Prostate gland (tissue), 2 donors: ENCODE measurements around the gene SCMH1.

Experiments
- POLR2A ChIP-seq: fragments of 450-650 bp; IDR thresholded peaks from one replicate; pipeline ENCODE4 v1.6.1; 2016; ENCODE audit warnings: antibody characterized with exemption, mild to moderate bottlenecking
- POLR2AphosphoS5 ChIP-seq: sonication (generic); formaldehyde crosslinking; IDR thresholded peaks from one replicate; pipeline ENCODE4 v1.6.1; 2017; ENCODE audit warnings: antibody characterized with exemption
- TF ChIP-seq, protein P1 (sequence below), 4 experiments: fragments of 200-600 bp in 2 of 4; fragments of 450-650 bp in 2 of 4; sonication (generic) in 2 of 4; IDR thresholded peaks; 1 replicate in 3 of 4; 2 replicates in 1 of 4; pipeline ENCODE4 v1.5.1; 2016 to 2019; ENCODE audit warnings: antibody characterized with exemption in 4 of 4, mild to moderate bottlenecking in 2 of 4, moderate library complexity in 2 of 4

DNA sequence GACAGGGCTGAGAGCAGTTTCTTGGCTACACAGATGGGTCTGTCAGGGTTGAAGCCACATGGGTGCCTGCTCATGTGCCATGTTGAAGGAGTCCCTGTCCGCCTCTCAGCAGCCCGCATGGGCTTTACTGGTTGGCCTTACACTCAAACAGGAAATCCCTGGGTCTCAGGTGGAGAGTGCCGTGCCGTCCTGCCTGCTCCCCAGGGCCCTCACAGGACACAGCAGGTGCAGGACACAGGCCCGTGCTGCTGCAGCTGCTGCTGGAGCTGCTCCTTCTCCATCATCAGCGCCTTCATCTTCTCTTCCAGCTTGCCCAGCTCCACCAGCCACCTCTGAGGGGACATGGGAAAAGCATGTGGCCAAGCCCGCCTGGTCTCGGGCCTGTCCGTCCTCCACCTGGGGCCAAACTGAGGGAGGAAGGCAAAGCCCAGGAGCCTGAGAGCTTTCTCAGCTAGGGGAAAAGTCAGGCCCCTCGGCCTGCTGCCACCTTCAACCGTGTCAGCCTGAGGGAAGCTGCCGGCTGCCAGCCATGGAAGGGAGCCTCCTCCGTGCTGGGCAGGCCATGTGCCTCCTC lies 226.1 kb downstream of the SCMH1 start:
- TF ChIP-seq POLR2A (no peak), POLR2AphosphoS5 (no peak)
- TF ChIP-seq, protein P1, sequence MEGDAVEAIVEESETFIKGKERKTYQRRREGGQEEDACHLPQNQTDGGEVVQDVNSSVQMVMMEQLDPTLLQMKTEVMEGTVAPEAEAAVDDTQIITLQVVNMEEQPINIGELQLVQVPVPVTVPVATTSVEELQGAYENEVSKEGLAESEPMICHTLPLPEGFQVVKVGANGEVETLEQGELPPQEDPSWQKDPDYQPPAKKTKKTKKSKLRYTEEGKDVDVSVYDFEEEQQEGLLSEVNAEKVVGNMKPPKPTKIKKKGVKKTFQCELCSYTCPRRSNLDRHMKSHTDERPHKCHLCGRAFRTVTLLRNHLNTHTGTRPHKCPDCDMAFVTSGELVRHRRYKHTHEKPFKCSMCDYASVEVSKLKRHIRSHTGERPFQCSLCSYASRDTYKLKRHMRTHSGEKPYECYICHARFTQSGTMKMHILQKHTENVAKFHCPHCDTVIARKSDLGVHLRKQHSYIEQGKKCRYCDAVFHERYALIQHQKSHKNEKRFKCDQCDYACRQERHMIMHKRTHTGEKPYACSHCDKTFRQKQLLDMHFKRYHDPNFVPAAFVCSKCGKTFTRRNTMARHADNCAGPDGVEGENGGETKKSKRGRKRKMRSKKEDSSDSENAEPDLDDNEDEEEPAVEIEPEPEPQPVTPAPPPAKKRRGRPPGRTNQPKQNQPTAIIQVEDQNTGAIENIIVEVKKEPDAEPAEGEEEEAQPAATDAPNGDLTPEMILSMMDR (IDR thresholded peaks at IDR 0.05), result no peak
